ENCODE measurements around the gene PGD. TPM values are rescaled to one million over a fixed set of nuclear protein-coding genes. Genes with fewer than 3 reads are reported as not detected.
A peak's percentile ranks its signal among the peaks of the same experiment; 100 is the strongest.

Gene PGD
- total and polyA plus RNA-seq, 2 of the 13 experiments (the other 11 are each of a cell fraction or from before 2014, with no cell fraction given), result 64.8 to 210 TPM

GRCh38 chr1:10400013-10400412 is 1.1 kb downstream of the PGD start:
- Histone ChIP-seq H2AFZ (ENCODE audit: low read length) (no peak overlapping the region), H3K9me3 (ENCODE audit: low read length) (no peaks in the 10 kb centered on the region), H4K20me1 (ENCODE audit: insufficient read depth, low read length) (no peaks in the 10 kb centered on the region), H3K4me1 (ENCODE audit: insufficient read depth, low read length) (peaks cover 33% of the 10 kb centered on the region), H3K36me3 (replicated peaks in 1 of 2; ENCODE audit: control insufficient read depth in 1 of 2, insufficient read depth in 2 of 2, low read length in 2 of 2) (peaks cover 4 to 21% of the 10 kb centered on the region in 2 experiments; a peak in 3 of 5 replicates), H3K4me2 (ENCODE audit: low read depth, low read length) (peak overlapping the region; percentile 97), H3K27ac (ENCODE audit: extremely low read length, insufficient read depth, low read length) (peak overlapping the region; percentile 97), H3K4me3 (replicated peaks in 1 of 3; ENCODE audit: insufficient read depth in 1 of 3, low read depth in 2 of 3, low read length in 3 of 3) (peak overlapping the region; percentile 66 to 80 (median 74)), H3K79me2 (ENCODE audit: insufficient read depth, low read length) (peaks cover 28% of the 10 kb centered on the region), H3K9ac (ENCODE audit: insufficient read depth, low read depth, low read length) (peak overlapping the region; percentile 82), H3K27me3 (ENCODE audit: control insufficient read depth in 1 of 2, insufficient read depth in 2 of 2, low read length in 2 of 2) (no peaks in the 10 kb centered on the region)
- POLR2A ChIA-PET, result interaction anchor here (4.4 kb wide), 1 partner anchor 12 kb away, joined by 65 read pairs; no protein-coding TSS in a partner anchor
- in situ Hi-C loops (cut with HindIII; ENCODE audit: extremely low pct_ligation_motif_present, low pct_unique_long_range_greater_than_20kb), result no loop called here
- TF ChIP-seq ZNF468 (CRISPR knock-in tag; IDR thresholded peaks at IDR 0.05) (0 out of 2 replicates have a peak, but pooled peaks have one; percentile 39), TARDBP (CRISPR knock-in tag; IDR thresholded peaks at IDR 0.05) (no peak), TP53 (CRISPR knock-in tag; conservative IDR thresholded peaks at IDR 0.05) (no peak), ZNF768 (CRISPR knock-in tag; IDR thresholded peaks at IDR 0.05) (no peak), GABPA (IDR thresholded peaks at IDR 0.05; ENCODE audit: low read depth, low read length) (no peak), GABPA (CRISPR knock-in tag; IDR thresholded peaks at IDR 0.05; ENCODE audit: low read depth) (no peak), NONO (IDR thresholded peaks at IDR 0.05) (no peak), NONO (CRISPR knock-in tag; conservative IDR thresholded peaks at IDR 0.05) (no peak), MED13 (CRISPR knock-in tag; IDR thresholded peaks at IDR 0.05) (no peak), POLR2AphosphoS2 (IDR thresholded peaks at IDR 0.05; ENCODE audit: low read depth, low read length) (no peak), GABPB1 (CRISPR knock-in tag; IDR thresholded peaks at IDR 0.05) (no peak), PITX1 (CRISPR knock-in tag; IDR thresholded peaks at IDR 0.05) (0 out of 2 replicates have a peak, but pooled peaks have one; percentile 20), PRPF4 (IDR thresholded peaks at IDR 0.05; ENCODE audit: low read depth, low read length, poor library complexity, severe bottlenecking) (no peak), ZBTB21 (CRISPR knock-in tag; IDR thresholded peaks at IDR 0.05) (no peak), PCBP1 (IDR thresholded peaks at IDR 0.05; ENCODE audit: borderline replicate concordance, low read depth, low read length) (no peak)
- ATAC-seq, result no peak
- FAIRE-seq, result peak; percentile 30
- DNase-seq (ENCODE audit: low spot score), result no peak
- CTCF ChIA-PET (ENCODE audit: low intra/inter-chr PET ratio, low total read pairs), result no interaction called here
- intact Hi-C loops (cut with micrococcal nuclease; ENCODE audit: unreplicated experiment), result no loop called here
- WGBS (ENCODE audit: low lambda C conversion rate), result 2% methylated on average over 8 of the region's 8 CpGs
- TSS peak; percentile 74 for BruUV-seq (replicated peaks)
